VCaP (cell line): Measurements from ENCODE around the gene MCM7.

ENCODE experiments used
- H3K27ac ChIP-seq: fragments of 450-650 bp; 2 replicates; pipeline ENCODE4 v1.5.1; 2017
- TF ChIP-seq, protein P1 (sequence below): fragments of 450-650 bp; conservative IDR thresholded peaks from 2 replicates; pipeline ENCODE4 v1.5.1; 2017; ENCODE audit warnings: mild to moderate bottlenecking, moderate library complexity

MCM7 gene

DNA sequence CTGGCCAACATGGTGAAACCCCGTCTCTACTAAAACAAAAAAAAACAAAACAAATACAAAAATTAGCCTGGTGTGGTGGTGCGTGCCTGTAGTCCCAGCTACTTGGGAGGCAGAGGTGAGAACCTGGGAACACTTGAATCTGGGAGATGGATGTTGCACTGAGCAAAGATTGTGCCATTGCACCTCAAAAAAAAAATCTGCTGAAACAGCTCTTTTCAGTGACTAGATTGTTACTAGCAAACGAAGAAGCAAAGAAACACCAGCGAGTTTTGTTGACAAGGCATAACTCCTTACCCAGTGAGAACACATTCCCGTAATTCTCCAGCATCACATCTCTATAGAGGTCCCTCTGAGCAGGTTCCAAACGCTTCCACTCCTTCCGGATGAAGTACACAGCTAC, 26.4 kb downstream of the MCM7 start:
- no peak overlapping the region for H3K27ac ChIP-seq
- TF ChIP-seq, protein P1, sequence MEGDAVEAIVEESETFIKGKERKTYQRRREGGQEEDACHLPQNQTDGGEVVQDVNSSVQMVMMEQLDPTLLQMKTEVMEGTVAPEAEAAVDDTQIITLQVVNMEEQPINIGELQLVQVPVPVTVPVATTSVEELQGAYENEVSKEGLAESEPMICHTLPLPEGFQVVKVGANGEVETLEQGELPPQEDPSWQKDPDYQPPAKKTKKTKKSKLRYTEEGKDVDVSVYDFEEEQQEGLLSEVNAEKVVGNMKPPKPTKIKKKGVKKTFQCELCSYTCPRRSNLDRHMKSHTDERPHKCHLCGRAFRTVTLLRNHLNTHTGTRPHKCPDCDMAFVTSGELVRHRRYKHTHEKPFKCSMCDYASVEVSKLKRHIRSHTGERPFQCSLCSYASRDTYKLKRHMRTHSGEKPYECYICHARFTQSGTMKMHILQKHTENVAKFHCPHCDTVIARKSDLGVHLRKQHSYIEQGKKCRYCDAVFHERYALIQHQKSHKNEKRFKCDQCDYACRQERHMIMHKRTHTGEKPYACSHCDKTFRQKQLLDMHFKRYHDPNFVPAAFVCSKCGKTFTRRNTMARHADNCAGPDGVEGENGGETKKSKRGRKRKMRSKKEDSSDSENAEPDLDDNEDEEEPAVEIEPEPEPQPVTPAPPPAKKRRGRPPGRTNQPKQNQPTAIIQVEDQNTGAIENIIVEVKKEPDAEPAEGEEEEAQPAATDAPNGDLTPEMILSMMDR, result no peak

- no peak overlapping the region for H3K27ac ChIP-seq
Measured at GRCh38 chr7:100072462-100072861, 28.7 kb downstream of the MCM7 start.

GRCh38 chr7:100071018-100071723, 30.0 kb downstream of the MCM7 start:
- H3K27ac ChIP-seq, result no peak overlapping the region
- TF ChIP-seq, protein P1, result no peak

More at GRCh38 chr7:100072462-100072861, 28.7 kb downstream of the MCM7 start:
- TF ChIP-seq, protein P1, result no peak

DNA sequence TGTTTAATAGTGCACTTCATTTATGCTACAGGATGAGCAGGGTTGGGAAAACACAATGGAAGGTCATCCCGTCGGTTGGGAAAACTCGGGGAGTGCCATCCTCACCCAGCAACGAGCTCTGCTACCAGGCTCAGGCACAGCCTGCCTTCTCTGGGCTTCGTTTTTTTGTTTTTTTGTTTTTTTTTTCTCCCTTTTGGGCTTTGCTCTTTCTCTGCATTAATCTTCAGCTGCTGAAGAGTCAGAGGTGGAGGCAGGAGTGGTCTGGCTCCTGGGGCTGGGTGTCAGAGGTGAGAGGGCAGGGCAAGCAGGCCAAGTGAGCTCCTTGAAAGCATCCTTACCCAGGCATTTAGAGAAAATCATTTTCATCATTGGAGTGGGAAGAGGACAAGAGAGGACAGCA, 31.2 kb downstream of the MCM7 start:
- H3K27ac ChIP-seq, result no peak overlapping the region
- TF ChIP-seq, protein P1, result no peak

- TF ChIP-seq, protein P1, result 0 out of 2 replicates have a peak, but pooled peaks have one; percentile 10
- H3K27ac ChIP-seq, result no peak overlapping the region; the same call in 1 of the 2 replicates
Measured at GRCh38 chr7:100066953-100067352, 34.2 kb downstream of the MCM7 start.

GRCh38 chr7:100065452-100066186, 35.6 kb downstream of the MCM7 start:
- TF ChIP-seq, protein P1, result no peak

DNA sequence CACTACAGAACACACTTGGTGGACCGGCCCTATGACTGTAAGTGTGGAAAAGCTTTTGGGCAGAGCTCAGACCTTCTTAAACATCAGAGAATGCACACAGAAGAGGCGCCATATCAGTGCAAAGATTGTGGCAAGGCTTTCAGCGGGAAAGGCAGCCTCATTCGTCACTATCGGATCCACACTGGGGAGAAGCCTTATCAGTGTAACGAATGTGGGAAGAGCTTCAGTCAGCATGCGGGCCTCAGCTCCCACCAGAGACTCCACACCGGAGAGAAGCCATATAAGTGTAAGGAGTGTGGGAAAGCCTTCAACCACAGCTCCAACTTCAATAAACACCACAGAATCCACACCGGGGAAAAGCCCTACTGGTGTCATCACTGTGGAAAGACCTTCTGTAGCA, 37.0 kb downstream of the MCM7 start:
- TF ChIP-seq, protein P1, result no peak
- H3K27ac ChIP-seq, result no peak overlapping the region

More at GRCh38 chr7:100065452-100066186, 35.6 kb downstream of the MCM7 start:
- H3K27ac ChIP-seq, result no peak overlapping the region
